ENCODE data around the gene CTSZ.
A peak's percentile ranks its signal among the peaks of the same experiment; 100 is the strongest.

Gene CTSZ

GRCh38 chr20:59031564-59032022 is 24.5 kb upstream of the CTSZ start:
- no peak for DNase-seq (ENCODE audit: extremely low read depth, insufficient read length)
- H3K27me3 ChIP-seq (replicated peaks; ENCODE audit: control insufficient read depth, insufficient read depth, low read length): no peaks in the 10 kb centered on the region
- H3K36me3 ChIP-seq (ENCODE audit: control insufficient read depth, insufficient read depth, low read length): peaks cover 17% of the 10 kb centered on the region
- H3K4me3 ChIP-seq (replicated peaks; ENCODE audit: low read depth, low read length): peak overlapping the region; percentile 94
- no peak for TF ChIP-seq CTCF (IDR thresholded peaks at IDR 0.05; ENCODE audit: insufficient read depth, low read length, poor library complexity, severe bottlenecking)

GRCh38 chr20:59030911-59031563 is 24.0 kb upstream of the CTSZ start:
- H3K4me3 ChIP-seq (replicated peaks; ENCODE audit: low read depth, low read length): peak overlapping the region; percentile 94
- no peak for TF ChIP-seq CTCF (IDR thresholded peaks at IDR 0.05; ENCODE audit: insufficient read depth, low read length, poor library complexity, severe bottlenecking)

GRCh38 chr20:59028812-59029211 is 21.8 kb upstream of the CTSZ start:
- no peaks in the 10 kb centered on the region for H3K27me3 ChIP-seq (replicated peaks; ENCODE audit: control insufficient read depth, insufficient read depth, low read length)

More at GRCh38 chr20:59030911-59031563, 24.0 kb upstream of the CTSZ start:
- Histone ChIP-seq H3K27me3 (replicated peaks; ENCODE audit: control insufficient read depth, insufficient read depth, low read length) (no peaks in the 10 kb centered on the region), H3K36me3 (ENCODE audit: control insufficient read depth, insufficient read depth, low read length) (peaks cover 15% of the 10 kb centered on the region)
- DNase-seq (ENCODE audit: extremely low read depth, insufficient read length): no peak

DNA sequence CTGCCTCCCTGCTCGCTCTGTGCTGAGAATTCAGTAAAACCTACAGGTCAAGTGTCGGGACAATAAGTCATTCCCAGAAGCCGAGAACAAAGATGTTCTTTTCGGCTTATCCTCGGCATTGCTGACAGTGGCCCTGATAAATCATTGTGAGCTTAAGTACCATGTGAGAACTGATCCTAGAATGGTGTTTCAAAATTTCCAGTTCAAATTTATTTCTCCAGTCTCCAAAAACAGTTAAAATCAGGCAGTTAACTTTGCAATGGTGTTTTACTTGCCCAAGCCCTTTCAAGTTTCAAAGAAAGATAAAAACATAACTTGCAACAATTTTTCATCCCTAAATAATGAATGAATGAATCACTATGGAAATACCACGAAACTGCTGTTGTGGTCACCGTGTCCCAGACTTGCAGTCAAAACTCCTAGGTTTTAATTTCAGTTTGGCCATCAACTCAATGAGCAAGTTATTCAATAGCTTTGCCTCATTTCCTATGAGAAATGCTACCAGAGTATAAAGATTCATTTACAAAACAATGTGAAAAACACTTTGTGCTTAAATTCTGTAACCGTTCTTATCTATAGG is 20.8 kb upstream of the CTSZ start:
- DNase-seq (ENCODE audit: extremely low read depth, insufficient read length): no peak
- peaks cover 26% of the 10 kb centered on the region for H3K36me3 ChIP-seq (ENCODE audit: control insufficient read depth, insufficient read depth, low read length)
- no peak for TF ChIP-seq CTCF (IDR thresholded peaks at IDR 0.05; ENCODE audit: insufficient read depth, low read length, poor library complexity, severe bottlenecking)

More at GRCh38 chr20:59028812-59029211, 21.8 kb upstream of the CTSZ start:
- Histone ChIP-seq H3K4me3 (replicated peaks; ENCODE audit: low read depth, low read length) (peak overlapping the region; percentile 10; the same call in 1 of the 2 replicates), H3K36me3 (ENCODE audit: control insufficient read depth, insufficient read depth, low read length) (peaks cover 20% of the 10 kb centered on the region)
- DNase-seq (ENCODE audit: extremely low read depth, insufficient read length): no peak
- no peak for TF ChIP-seq CTCF (IDR thresholded peaks at IDR 0.05; ENCODE audit: insufficient read depth, low read length, poor library complexity, severe bottlenecking)

DNA sequence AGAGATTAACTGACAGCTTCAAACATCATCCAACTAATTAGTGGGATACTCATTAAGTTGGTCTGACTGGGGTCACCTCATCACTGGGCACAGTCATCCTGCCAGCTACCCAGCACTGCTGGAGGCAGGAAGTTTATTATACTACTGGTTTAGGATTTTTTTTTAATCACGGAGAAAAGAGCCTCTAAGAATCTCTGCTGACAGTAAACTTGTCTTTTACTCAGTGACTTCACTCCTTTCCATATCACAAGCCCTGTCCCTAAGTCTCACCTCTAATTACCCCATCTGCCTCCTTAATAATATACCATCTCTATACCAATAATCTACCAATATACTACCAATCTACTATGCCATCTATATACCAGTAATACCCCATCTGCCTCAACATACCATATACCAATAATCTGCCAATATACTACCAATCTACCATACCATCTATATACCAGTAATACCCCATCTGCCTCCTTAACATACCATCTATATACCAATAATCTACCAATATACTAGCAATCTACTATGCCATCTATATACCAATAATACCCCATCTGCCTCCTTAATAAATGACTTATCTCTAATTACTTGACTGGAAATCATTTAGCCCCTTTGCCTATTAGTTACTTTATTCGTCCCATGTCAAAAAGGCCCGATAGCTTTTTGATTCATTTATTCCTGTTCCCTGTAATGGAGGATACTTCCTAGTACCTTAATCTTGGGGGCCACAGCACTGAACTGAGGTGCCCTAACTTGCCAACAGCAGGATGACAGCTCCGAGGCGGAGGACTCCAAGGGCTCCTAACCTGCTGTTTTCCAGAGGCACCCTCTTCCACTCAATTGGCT is 20.1 kb upstream of the CTSZ start:
- Histone ChIP-seq H3K27me3 (replicated peaks; ENCODE audit: control insufficient read depth, insufficient read depth, low read length) (no peaks in the 10 kb centered on the region), H3K4me3 (replicated peaks; ENCODE audit: low read depth, low read length) (no peak overlapping the region), H3K36me3 (ENCODE audit: control insufficient read depth, insufficient read depth, low read length) (peaks cover 28% of the 10 kb centered on the region)
- no peak for DNase-seq (ENCODE audit: extremely low read depth, insufficient read length)
- TF ChIP-seq CTCF (IDR thresholded peaks at IDR 0.05; ENCODE audit: insufficient read depth, low read length, poor library complexity, severe bottlenecking): no peak

More for the DNA sequence above, 20.8 kb upstream of the CTSZ start:
- no peak overlapping the region for H3K4me3 ChIP-seq (replicated peaks; ENCODE audit: low read depth, low read length)
- no peaks in the 10 kb centered on the region for H3K27me3 ChIP-seq (replicated peaks; ENCODE audit: control insufficient read depth, insufficient read depth, low read length)

All from GM06990 (cell line).